Right kidney (tissue), 1 donor: ENCODE measurements around the gene KIF17.

Experiments
- DNase-seq: peaks from one replicate; pipeline ENCODE4 v3.0.0-alpha.2; 2016

The KIF17 gene

GRCh38 chr1:20710469-20711284 is 7.1 kb downstream of the KIF17 start:
- no peak for DNase-seq

GRCh38 chr1:20709868-20710267 is 7.9 kb downstream of the KIF17 start:
- no peak for DNase-seq

- DNase-seq, result no peak
Observed at GRCh38 chr1:20708891-20709290, 8.9 kb downstream of the KIF17 start.

GRCh38 chr1:20708057-20708456 is 9.8 kb downstream of the KIF17 start:
- DNase-seq, result no peak

- no peak for DNase-seq
Observed at GRCh38 chr1:20706841-20707240, 11.0 kb downstream of the KIF17 start.

GRCh38 chr1:20705203-20705755 is 12.5 kb downstream of the KIF17 start:
- no peak for DNase-seq

- DNase-seq, result no peak
Observed at GRCh38 chr1:20704390-20705202, 13.2 kb downstream of the KIF17 start.

- no peak for DNase-seq
Observed at GRCh38 chr1:20703124-20703756, 14.6 kb downstream of the KIF17 start.

- DNase-seq, result no peak
Observed at GRCh38 chr1:20702416-20702815, 15.4 kb downstream of the KIF17 start.

- DNase-seq, result no peak
Observed at GRCh38 chr1:20701847-20702246, 16.0 kb downstream of the KIF17 start.

- no peak for DNase-seq
Observed at GRCh38 chr1:20701446-20701845, 16.4 kb downstream of the KIF17 start.

GRCh38 chr1:20700636-20701215 is 17.1 kb downstream of the KIF17 start:
- DNase-seq, result no peak

- no peak for DNase-seq
Observed at GRCh38 chr1:20699558-20699957, 18.2 kb downstream of the KIF17 start.

GRCh38 chr1:20698195-20698910 is 19.5 kb downstream of the KIF17 start:
- DNase-seq, result no peak

GRCh38 chr1:20697563-20697962 is 20.2 kb downstream of the KIF17 start:
- no peak for DNase-seq

GRCh38 chr1:20696397-20697333 is 21.1 kb downstream of the KIF17 start:
- peak; percentile 86 for DNase-seq

- DNase-seq, result no peak
Observed at GRCh38 chr1:20695515-20695914, 22.3 kb downstream of the KIF17 start.

GRCh38 chr1:20693623-20694022 is 24.2 kb downstream of the KIF17 start:
- no peak for DNase-seq

- no peak for DNase-seq
Observed at GRCh38 chr1:20691872-20692271, 25.9 kb downstream of the KIF17 start.

GRCh38 chr1:20689645-20690056 is 28.2 kb downstream of the KIF17 start:
- no peak for DNase-seq
